GM18517 (cell line): ENCODE measurements around the gene RIPPLY3.
"Not testable (repeated sequence)": the region's sequence is repeated elsewhere in the genome, so short reads cannot be mapped to it uniquely, and the experiment has no call there.

Experiments
- ATAC-seq: cut with Tn5 transposase; IDR thresholded peaks from one replicate; pipeline ENCODE4 v1.9.1; 2021; ENCODE audit warnings: mild to moderate bottlenecking, moderate library complexity; ENCODE audit not compliant: unreplicated experiment

Gene RIPPLY3

GRCh38 chr21:37008724-37009123, 2.2 kb downstream of the RIPPLY3 start:
- no peak for ATAC-seq

GRCh38 chr21:37009740-37010341, 3.3 kb downstream of the RIPPLY3 start:
- ATAC-seq: peak; percentile 90

GRCh38 chr21:37017951-37018679, 11.6 kb downstream of the RIPPLY3 start:
- no peak for ATAC-seq

GRCh38 chr21:37026499-37026898, 20.0 kb downstream of the RIPPLY3 start:
- ATAC-seq: no peak

- ATAC-seq: no peak
These were observed 22.1 kb downstream of the RIPPLY3 start for GRCh38 chr21:37028570-37028969.

- no peak for ATAC-seq
These were observed 24.4 kb downstream of the RIPPLY3 start for GRCh38 chr21:37030864-37031263.

- no peak for ATAC-seq
These were observed 25.8 kb downstream of the RIPPLY3 start for GRCh38 chr21:37032293-37032692.

- no peak for ATAC-seq
These were observed 26.5 kb downstream of the RIPPLY3 start for GRCh38 chr21:37032877-37033471.

- not testable (repeated sequence) for ATAC-seq
These were observed 27.9 kb downstream of the RIPPLY3 start for GRCh38 chr21:37034394-37034793.

GRCh38 chr21:37036177-37036576, 29.7 kb downstream of the RIPPLY3 start:
- ATAC-seq: no peak

- ATAC-seq: no peak
These were observed 33.0 kb downstream of the RIPPLY3 start for GRCh38 chr21:37039411-37040075.

GRCh38 chr21:37040212-37040611, 33.7 kb downstream of the RIPPLY3 start:
- no peak for ATAC-seq

GRCh38 chr21:37041706-37042271, 35.3 kb downstream of the RIPPLY3 start:
- ATAC-seq: no peak

- no peak for ATAC-seq
These were observed 37.3 kb downstream of the RIPPLY3 start for GRCh38 chr21:37043818-37044217.

- ATAC-seq: no peak
These were observed 38.1 kb downstream of the RIPPLY3 start for GRCh38 chr21:37044643-37045042.

- no peak for ATAC-seq
These were observed 38.6 kb downstream of the RIPPLY3 start for GRCh38 chr21:37045149-37045548.

GRCh38 chr21:37045556-37045955, 39.1 kb downstream of the RIPPLY3 start:
- no peak for ATAC-seq

GRCh38 chr21:37047079-37047478, 40.6 kb downstream of the RIPPLY3 start:
- ATAC-seq: no peak

- not testable (repeated sequence) for ATAC-seq
These were observed 43.2 kb downstream of the RIPPLY3 start for GRCh38 chr21:37049741-37050140.

GRCh38 chr21:37055271-37055855, 48.9 kb downstream of the RIPPLY3 start:
- ATAC-seq: no peak

- no peak for ATAC-seq
These were observed 51.1 kb downstream of the RIPPLY3 start for GRCh38 chr21:37057614-37058013.
